Astrocyte (in vitro differentiated cells and primary cell): ENCODE measurements around the gene NAA10. TPM values are rescaled to one million over a fixed set of nuclear protein-coding genes. Genes with fewer than 3 reads are reported as not detected.
A peak's percentile ranks its signal among the peaks of the same experiment; 100 is the strongest.

Experiments
- DNase-seq: peaks from one replicate; pipeline ENCODE4 v3.0.0-alpha.2; 2010; ENCODE audit warnings: low read depth
- FAIRE-seq: peaks from 2 replicates; lab custom pipeline; 2011; peaks lifted over from hg19 to GRCh38; lab: Jason Lieb, UNC
- H2AFZ ChIP-seq: 2 replicates; pipeline ENCODE4 v1.6.0; 2012; ENCODE audit warnings: low read depth, low read length, inconsistent platforms
- H3K27ac ChIP-seq: 2 replicates; pipeline ENCODE4 v1.5.1; 2011; ENCODE audit warnings: low read depth, low read length, inconsistent platforms
- H3K27me3 ChIP-seq: 2 replicates; pipeline ENCODE4 v1.6.0; 2011; ENCODE audit warnings: low read length, inconsistent platforms; ENCODE audit not compliant: insufficient read depth
- H3K36me3 ChIP-seq: 2 replicates; pipeline ENCODE4 v1.5.1; 2011; ENCODE audit warnings: low read length, inconsistent platforms; ENCODE audit not compliant: insufficient read depth
- H3K4me1 ChIP-seq: 2 replicates; pipeline ENCODE4 v1.5.1; 2011; ENCODE audit warnings: low read length, inconsistent platforms; ENCODE audit not compliant: insufficient read depth
- H3K4me2 ChIP-seq: 2 replicates; pipeline ENCODE4 v1.6.0; 2012; ENCODE audit warnings: low read length, inconsistent platforms
- H3K4me3 ChIP-seq: 2 replicates; pipeline ENCODE4 v1.5.1; 2011; ENCODE audit warnings: low read depth, mild to moderate bottlenecking, low read length, inconsistent platforms; ENCODE audit not compliant: insufficient read depth
- H3K79me2 ChIP-seq: 2 replicates; pipeline ENCODE4 v1.6.0; 2012; ENCODE audit warnings: mild to moderate bottlenecking, low read length, inconsistent platforms; ENCODE audit not compliant: insufficient read depth
- H3K9ac ChIP-seq: 2 replicates; pipeline ENCODE4 v1.6.0; 2012; ENCODE audit warnings: mild to moderate bottlenecking, low read length, inconsistent platforms
- H3K9me3 ChIP-seq: 2 replicates; pipeline ENCODE4 v1.5.1; 2012; ENCODE audit warnings: low read depth, mild to moderate bottlenecking, low read length, inconsistent platforms; ENCODE audit not compliant: insufficient read depth
- H4K20me1 ChIP-seq: 2 replicates; pipeline ENCODE4 v1.6.0; 2012; ENCODE audit warnings: low read length, inconsistent platforms; ENCODE audit not compliant: insufficient read depth
- H3K27ac Mint-ChIP-seq: one replicate; pipeline ENCODE4 v1.8.0; 2021; ENCODE audit warnings: mild to moderate bottlenecking, mixed read lengths; ENCODE audit not compliant: unreplicated experiment
- H3K27me3 Mint-ChIP-seq: one replicate; pipeline ENCODE4 v1.8.0; 2021; ENCODE audit warnings: low read depth, mixed read lengths; ENCODE audit not compliant: unreplicated experiment
- H3K36me3 Mint-ChIP-seq: one replicate; pipeline ENCODE4 v1.8.0; 2021; ENCODE audit warnings: low read depth, mixed read lengths; ENCODE audit not compliant: unreplicated experiment
- H3K4me1 Mint-ChIP-seq: one replicate; pipeline ENCODE4 v1.8.0; 2021; ENCODE audit warnings: low read depth, mixed read lengths; ENCODE audit not compliant: unreplicated experiment
- H3K4me3 Mint-ChIP-seq: one replicate; pipeline ENCODE4 v1.8.0; 2021; ENCODE audit warnings: mild to moderate bottlenecking, moderate library complexity, mixed read lengths; ENCODE audit not compliant: unreplicated experiment
- H3K9me3 Mint-ChIP-seq: one replicate; pipeline ENCODE4 v1.8.0; 2021; ENCODE audit warnings: mild to moderate bottlenecking, mixed read lengths; ENCODE audit not compliant: unreplicated experiment
- CTCF ChIP-seq: IDR thresholded peaks from 2 replicates; pipeline ENCODE4 v1.5.1; 2011; ENCODE audit warnings: low read depth, mild to moderate bottlenecking, inconsistent platforms, low read length, moderate library complexity; ENCODE audit not compliant: insufficient read depth
- EZH2 ChIP-seq: IDR thresholded peaks from 2 replicates; pipeline ENCODE4 v1.6.1; 2012; ENCODE audit warnings: mild to moderate bottlenecking, low read length, inconsistent platforms; ENCODE audit not compliant: insufficient read depth
- total RNA-seq: library from RNA; stranded (reverse); gene quantifications from 2 replicates; pipeline ENCODE4 v1.2.1, GENCODE V29; 2021

NAA10 gene
- total RNA-seq, 1 donor from 2014 or later, result 144 TPM

DNA sequence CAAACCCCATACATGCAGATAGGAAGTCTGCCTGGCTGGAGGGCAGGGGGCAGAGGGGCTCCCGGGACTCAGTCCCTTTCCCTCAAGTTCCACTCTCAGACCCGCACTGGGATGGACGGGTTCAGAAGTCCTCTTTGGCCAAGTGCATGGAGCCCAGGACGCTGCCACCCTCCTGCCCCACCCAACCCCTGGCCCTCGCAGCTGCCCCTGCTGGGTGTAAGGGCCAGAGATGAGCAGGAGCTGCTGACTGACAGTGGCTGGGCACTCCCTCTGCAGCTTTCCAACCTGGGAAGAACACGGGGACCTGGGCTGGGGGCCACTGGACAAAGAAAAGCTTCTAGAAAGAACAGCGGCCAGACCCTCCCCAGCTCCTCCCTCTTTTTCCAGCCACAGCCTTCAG lies 52.3 kb downstream of the NAA10 start:
- Mint-ChIP-seq H3K4me1 (peaks cover 16% of the 10 kb centered on the region), H3K9me3 (no peaks in the 10 kb centered on the region)

DNA sequence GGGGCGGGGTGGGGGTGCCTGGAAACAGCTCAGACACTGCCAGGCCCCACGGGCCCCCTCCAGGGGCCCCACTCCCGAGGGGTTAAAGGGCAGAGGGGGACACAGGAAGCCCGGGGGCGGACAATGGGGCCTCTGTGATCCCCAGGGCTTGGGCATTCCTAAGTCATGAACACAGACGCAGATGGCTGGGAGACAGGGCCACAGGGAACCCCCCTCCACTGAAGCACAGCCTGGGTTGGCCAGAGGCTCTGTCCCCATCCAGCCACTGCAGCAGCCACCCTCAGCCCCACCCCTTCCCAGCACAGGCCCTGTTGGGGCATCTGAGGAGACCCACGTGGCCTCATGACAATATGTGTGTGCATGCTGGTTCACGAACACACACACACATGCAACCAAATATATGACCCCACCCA lies 52.7 kb downstream of the NAA10 start:
- Histone ChIP-seq H3K9me3 (no peaks in the 10 kb centered on the region), H3K9ac (no peak overlapping the region), H4K20me1 (no peaks in the 10 kb centered on the region), H3K36me3 (no peaks in the 10 kb centered on the region), H3K4me3 (no peak overlapping the region), H3K27ac (no peak overlapping the region), H2AFZ (no peak overlapping the region), H3K79me2 (no peaks in the 10 kb centered on the region), H3K4me1 (peaks cover 5% of the 10 kb centered on the region), H3K27me3 (peaks cover 13% of the 10 kb centered on the region), H3K4me2 (no peak overlapping the region)
- TF ChIP-seq CTCF (no peak), EZH2 (no peak)
- Mint-ChIP-seq H3K4me3 (peak overlapping the region; percentile 75), H3K36me3 (no peaks in the 10 kb centered on the region), H3K27ac (peak overlapping the region; percentile 20), H3K4me1 (peaks cover 16% of the 10 kb centered on the region), H3K27me3 (no peaks in the 10 kb centered on the region), H3K9me3 (no peaks in the 10 kb centered on the region)
- no peak for FAIRE-seq
- DNase-seq, result no peak

More for the DNA sequence above, 52.3 kb downstream of the NAA10 start:
- Mint-ChIP-seq H3K27me3 (no peaks in the 10 kb centered on the region), H3K36me3 (no peaks in the 10 kb centered on the region), H3K27ac (peak overlapping the region; percentile 12), H3K4me3 (peak overlapping the region; percentile 75)
- no peaks in the 10 kb centered on the region for H4K20me1 ChIP-seq
- H3K36me3 ChIP-seq, result no peaks in the 10 kb centered on the region
- peaks cover 5% of the 10 kb centered on the region for H3K4me1 ChIP-seq
- H3K4me3 ChIP-seq, result no peak overlapping the region
- no peak for DNase-seq
- no peaks in the 10 kb centered on the region for H3K79me2 ChIP-seq
- no peak overlapping the region for H3K27ac ChIP-seq
- no peak overlapping the region for H3K4me2 ChIP-seq
- FAIRE-seq, result no peak
- no peak overlapping the region for H2AFZ ChIP-seq
- no peak for TF ChIP-seq CTCF
- no peak for TF ChIP-seq EZH2
- no peaks in the 10 kb centered on the region for H3K9me3 ChIP-seq
- no peak overlapping the region for H3K9ac ChIP-seq
- peaks cover 17% of the 10 kb centered on the region for H3K27me3 ChIP-seq

GRCh38 chrX:153881281-153881680 lies 53.6 kb downstream of the NAA10 start:
- no peak for TF ChIP-seq EZH2
- TF ChIP-seq CTCF, result no peak
- H3K4me1 Mint-ChIP-seq, result peaks cover 18% of the 10 kb centered on the region
- Histone ChIP-seq H3K4me2 (no peak overlapping the region), H2AFZ (no peak overlapping the region), H3K9ac (no peak overlapping the region), H3K9me3 (no peaks in the 10 kb centered on the region), H3K4me3 (no peak overlapping the region), H3K27ac (no peak overlapping the region), H4K20me1 (no peaks in the 10 kb centered on the region), H3K27me3 (peaks cover 12% of the 10 kb centered on the region), H3K79me2 (no peaks in the 10 kb centered on the region), H3K4me1 (peaks cover 5% of the 10 kb centered on the region), H3K36me3 (no peaks in the 10 kb centered on the region)
- H3K9me3 Mint-ChIP-seq, result no peaks in the 10 kb centered on the region
- DNase-seq (no peak), FAIRE-seq (no peak)
- H3K4me3 Mint-ChIP-seq, result no peak overlapping the region
- peak overlapping the region; percentile 72 for H3K27ac Mint-ChIP-seq
- H3K27me3 Mint-ChIP-seq, result no peaks in the 10 kb centered on the region
- H3K36me3 Mint-ChIP-seq, result no peaks in the 10 kb centered on the region
